Vagina (tissue), 2 donors: Measurements from ENCODE around the gene AP1G2. TPM values are rescaled to one million over a fixed set of nuclear protein-coding genes. Genes with fewer than 3 reads are reported as not detected.
A peak's percentile ranks its signal among the peaks of the same experiment; 100 is the strongest.

Source experiments
- DNase-seq, 2 donors: peaks; one replicate each; pipeline ENCODE4 v3.0.0-alpha.2; 2017; ENCODE audit errors: extremely low spot score in 2 of 2
- H3K27ac ChIP-seq: fragments of 200-600 bp; sonication (generic); one replicate; pipeline ENCODE4 v1.5.1; 2019
- H3K27me3 ChIP-seq: fragments of 200-600 bp; sonication (generic); one replicate; pipeline ENCODE4 v1.5.1; 2019
- H3K36me3 ChIP-seq, 2 donors: fragments of 200-600 bp; sonication (generic); one replicate each; pipeline ENCODE4 v1.5.1; 2017 to 2019
- H3K4me1 ChIP-seq: fragments of 200-600 bp; sonication (generic); one replicate; pipeline ENCODE4 v1.5.1; 2019
- H3K4me3 ChIP-seq, 2 donors: fragments of 200-600 bp; sonication (generic); 1 replicate in 1 of 2; 2 replicates in 1 of 2; pipeline ENCODE4 v1.5.1; 2016 to 2019
- H3K9me3 ChIP-seq: fragments of 200-600 bp; sonication (generic); one replicate; pipeline ENCODE4 v1.5.1; 2019
- POLR2A ChIP-seq, 2 donors: fragments of 450-650 bp; IDR thresholded peaks; one replicate each; pipeline ENCODE4 v1.6.1; 2017; ENCODE audit warnings: antibody characterized with exemption in 2 of 2, mild to moderate bottlenecking in 2 of 2, moderate library complexity in 2 of 2
- POLR2AphosphoS5 ChIP-seq, 2 donors: sonication (generic); formaldehyde crosslinking; IDR thresholded peaks; one replicate each; pipeline ENCODE4 v1.9.0; 2017; ENCODE audit warnings: antibody characterized with exemption in 2 of 2, mild to moderate bottlenecking in 2 of 2, low read depth in 1 of 2; ENCODE audit not compliant: insufficient read depth in 1 of 2
- intact Hi-C: fragments of 100-400 bp; cut with DNase I; formaldehyde crosslinking; loops from one replicate; pipeline ENCODE4 v1.15.1; 2023
- total RNA-seq: library from RNA; depleted of rRNA; stranded (reverse); fragments of >200 nt; gene quantifications from one replicate; pipeline ENCODE4 v1.2.3, GENCODE V29; 2016
- TF ChIP-seq, protein P1 (sequence below), 3 experiments: fragments of 450-650 bp in 2 of 3; fragments of 200-600 bp in 1 of 3; sonication (generic) in 1 of 3; IDR thresholded peaks; one replicate each; pipeline ENCODE4 v1.5.1; 2017 to 2019; ENCODE audit warnings: antibody characterized with exemption in 3 of 3, mild to moderate bottlenecking in 2 of 3, moderate library complexity in 2 of 3

The AP1G2 gene
- total RNA-seq, 1 donor from 2014 or later, result 122 TPM

GRCh38 chr14:23568600-23569331, 1.2 kb upstream of the AP1G2 start:
- DNase-seq, result no peak
- TF ChIP-seq POLR2A (IDR thresholded peaks at IDR 0.05) (no peak), POLR2AphosphoS5 (IDR thresholded peaks at IDR 0.05; ENCODE audit: insufficient read depth in 1 of 2, low read depth in 1 of 2) (no peak)

GRCh38 chr14:23568021-23568599, 519 bp upstream of the AP1G2 start:
- intact Hi-C loops, result no loop called here
- Histone ChIP-seq H3K4me3 (peak overlapping the region in 1 of 2 donors; percentile 65), H3K27ac (peak overlapping the region; percentile 85), H3K9me3 (no peaks in the 10 kb centered on the region), H3K36me3 (peaks cover 0 to 3% of the 10 kb centered on the region in 2 donors), H3K27me3 (no peaks in the 10 kb centered on the region), H3K4me1 (peaks cover 23% of the 10 kb centered on the region)
- no peak for DNase-seq
- TF ChIP-seq POLR2A (IDR thresholded peaks at IDR 0.05) (no peak), POLR2AphosphoS5 (IDR thresholded peaks at IDR 0.05; ENCODE audit: insufficient read depth in 1 of 2, low read depth in 1 of 2) (no peak)
- TF ChIP-seq, protein P1, sequence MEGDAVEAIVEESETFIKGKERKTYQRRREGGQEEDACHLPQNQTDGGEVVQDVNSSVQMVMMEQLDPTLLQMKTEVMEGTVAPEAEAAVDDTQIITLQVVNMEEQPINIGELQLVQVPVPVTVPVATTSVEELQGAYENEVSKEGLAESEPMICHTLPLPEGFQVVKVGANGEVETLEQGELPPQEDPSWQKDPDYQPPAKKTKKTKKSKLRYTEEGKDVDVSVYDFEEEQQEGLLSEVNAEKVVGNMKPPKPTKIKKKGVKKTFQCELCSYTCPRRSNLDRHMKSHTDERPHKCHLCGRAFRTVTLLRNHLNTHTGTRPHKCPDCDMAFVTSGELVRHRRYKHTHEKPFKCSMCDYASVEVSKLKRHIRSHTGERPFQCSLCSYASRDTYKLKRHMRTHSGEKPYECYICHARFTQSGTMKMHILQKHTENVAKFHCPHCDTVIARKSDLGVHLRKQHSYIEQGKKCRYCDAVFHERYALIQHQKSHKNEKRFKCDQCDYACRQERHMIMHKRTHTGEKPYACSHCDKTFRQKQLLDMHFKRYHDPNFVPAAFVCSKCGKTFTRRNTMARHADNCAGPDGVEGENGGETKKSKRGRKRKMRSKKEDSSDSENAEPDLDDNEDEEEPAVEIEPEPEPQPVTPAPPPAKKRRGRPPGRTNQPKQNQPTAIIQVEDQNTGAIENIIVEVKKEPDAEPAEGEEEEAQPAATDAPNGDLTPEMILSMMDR (IDR thresholded peaks at IDR 0.05), result no peak

More at GRCh38 chr14:23568600-23569331, 1.2 kb upstream of the AP1G2 start:
- Histone ChIP-seq H3K4me3 (no peak overlapping the region), H3K27ac (no peak overlapping the region), H3K36me3 (peaks cover 0 to 2% of the 10 kb centered on the region in 2 donors), H3K27me3 (no peaks in the 10 kb centered on the region), H3K9me3 (no peaks in the 10 kb centered on the region), H3K4me1 (peaks cover 23% of the 10 kb centered on the region)
- intact Hi-C loops, result no loop called here

DNA sequence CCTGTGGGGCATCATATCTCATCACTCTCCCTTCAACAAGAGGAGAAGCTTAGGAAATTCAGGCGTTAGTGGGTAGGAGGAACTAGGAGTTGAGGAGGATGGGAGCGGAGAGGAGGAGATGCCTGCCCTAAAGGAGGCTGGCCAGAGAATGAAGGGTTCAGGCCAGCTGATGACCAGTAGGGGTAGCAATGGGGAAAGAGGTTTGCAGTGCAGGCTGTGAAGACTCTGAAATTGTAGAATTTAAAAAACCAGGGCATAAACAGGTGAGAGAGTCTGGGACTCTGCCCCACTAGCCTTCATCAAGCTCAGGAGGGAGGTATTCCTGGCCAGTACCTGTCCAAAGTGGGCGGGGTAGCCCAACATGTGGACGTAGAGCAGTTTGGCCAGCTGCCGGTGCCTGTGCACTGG, 809 bp downstream of the AP1G2 start:
- Histone ChIP-seq H3K4me3 (peak overlapping the region; percentile 65 to 66), H3K27ac (peak overlapping the region; percentile 85), H3K27me3 (no peaks in the 10 kb centered on the region), H3K9me3 (no peaks in the 10 kb centered on the region), H3K36me3 (peaks cover 0 to 6% of the 10 kb centered on the region in 2 donors), H3K4me1 (peaks cover 23% of the 10 kb centered on the region)
- intact Hi-C loops, result no loop called here
- TF ChIP-seq POLR2A (IDR thresholded peaks at IDR 0.05), result no peak
- TF ChIP-seq POLR2AphosphoS5 (IDR thresholded peaks at IDR 0.05; ENCODE audit: insufficient read depth in 1 of 2, low read depth in 1 of 2), result no peak
- TF ChIP-seq, protein P1 (IDR thresholded peaks at IDR 0.05), result no peak
- no peak for DNase-seq

DNA sequence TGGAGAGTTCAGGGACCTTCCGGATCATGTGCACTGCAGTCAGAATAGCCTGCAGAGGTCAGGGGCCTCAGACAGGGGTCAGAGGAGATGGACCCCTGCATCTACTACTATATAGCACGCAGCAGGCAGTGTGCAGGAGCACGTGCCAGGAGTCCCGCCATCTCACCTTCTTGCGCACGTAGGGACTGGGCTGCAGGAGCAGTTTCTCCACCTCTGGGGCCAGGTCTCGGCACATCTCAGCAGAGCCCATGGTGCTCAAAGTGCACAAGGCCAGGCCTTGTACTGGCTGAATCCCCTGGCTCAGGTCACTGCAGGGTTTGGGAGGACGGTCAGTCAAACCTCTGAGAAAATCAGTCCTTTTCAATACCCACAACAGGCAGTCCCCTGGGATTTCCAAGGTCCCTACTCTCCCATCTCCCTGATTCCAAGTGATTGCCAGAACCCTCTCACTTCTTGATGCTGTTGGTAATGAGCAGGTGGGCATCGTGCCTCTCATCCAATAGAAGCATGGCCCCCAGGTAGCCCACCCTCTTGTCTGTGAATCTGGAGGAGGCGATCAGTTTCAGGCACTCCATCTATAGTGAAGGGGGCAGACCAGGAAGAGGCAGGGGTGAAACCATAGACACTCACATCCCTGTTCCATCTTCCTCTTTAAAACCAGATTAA, 1.3 kb downstream of the AP1G2 start:
- Histone ChIP-seq H3K9me3 (no peaks in the 10 kb centered on the region), H3K27ac (peak overlapping the region; percentile 85), H3K4me3 (peak overlapping the region; percentile 65 to 66), H3K27me3 (no peaks in the 10 kb centered on the region), H3K4me1 (peaks cover 23% of the 10 kb centered on the region), H3K36me3 (peaks cover 0 to 11% of the 10 kb centered on the region in 2 donors)
- intact Hi-C loops, result no loop called here
- TF ChIP-seq, protein P1 (IDR thresholded peaks at IDR 0.05), result no peak
- TF ChIP-seq POLR2AphosphoS5 (IDR thresholded peaks at IDR 0.05; ENCODE audit: insufficient read depth in 1 of 2, low read depth in 1 of 2), result no peak
- TF ChIP-seq POLR2A (IDR thresholded peaks at IDR 0.05), result no peak
- no peak for DNase-seq

- no peak overlapping the region for H3K4me3 ChIP-seq
- peaks cover 0 to 14% of the 10 kb centered on the region in 2 donors for H3K36me3 ChIP-seq
- no peak for TF ChIP-seq POLR2AphosphoS5 (IDR thresholded peaks at IDR 0.05; ENCODE audit: insufficient read depth in 1 of 2, low read depth in 1 of 2)
- no peak for TF ChIP-seq POLR2A (IDR thresholded peaks at IDR 0.05)
- TF ChIP-seq, protein P1 (IDR thresholded peaks at IDR 0.05), result no peak
- peaks cover 23% of the 10 kb centered on the region for H3K4me1 ChIP-seq
- no peak overlapping the region for H3K27ac ChIP-seq
- intact Hi-C loops, result no loop called here
- H3K9me3 ChIP-seq, result no peaks in the 10 kb centered on the region
- DNase-seq, result no peak
- H3K27me3 ChIP-seq, result no peaks in the 10 kb centered on the region
These were observed 2.0 kb downstream of the AP1G2 start for GRCh38 chr14:23565626-23566025.
